HG03575 (cell line): Measurements from ENCODE around the gene ZSWIM8.

Source experiments
- ATAC-seq: cut with Tn5 transposase; IDR thresholded peaks from one replicate; pipeline ENCODE4 v1.9.1; 2021; ENCODE audit not compliant: unreplicated experiment, insufficient number of reproducible peaks, low FRiP score; ENCODE audit errors: extremely low read depth

Gene ZSWIM8

DNA sequence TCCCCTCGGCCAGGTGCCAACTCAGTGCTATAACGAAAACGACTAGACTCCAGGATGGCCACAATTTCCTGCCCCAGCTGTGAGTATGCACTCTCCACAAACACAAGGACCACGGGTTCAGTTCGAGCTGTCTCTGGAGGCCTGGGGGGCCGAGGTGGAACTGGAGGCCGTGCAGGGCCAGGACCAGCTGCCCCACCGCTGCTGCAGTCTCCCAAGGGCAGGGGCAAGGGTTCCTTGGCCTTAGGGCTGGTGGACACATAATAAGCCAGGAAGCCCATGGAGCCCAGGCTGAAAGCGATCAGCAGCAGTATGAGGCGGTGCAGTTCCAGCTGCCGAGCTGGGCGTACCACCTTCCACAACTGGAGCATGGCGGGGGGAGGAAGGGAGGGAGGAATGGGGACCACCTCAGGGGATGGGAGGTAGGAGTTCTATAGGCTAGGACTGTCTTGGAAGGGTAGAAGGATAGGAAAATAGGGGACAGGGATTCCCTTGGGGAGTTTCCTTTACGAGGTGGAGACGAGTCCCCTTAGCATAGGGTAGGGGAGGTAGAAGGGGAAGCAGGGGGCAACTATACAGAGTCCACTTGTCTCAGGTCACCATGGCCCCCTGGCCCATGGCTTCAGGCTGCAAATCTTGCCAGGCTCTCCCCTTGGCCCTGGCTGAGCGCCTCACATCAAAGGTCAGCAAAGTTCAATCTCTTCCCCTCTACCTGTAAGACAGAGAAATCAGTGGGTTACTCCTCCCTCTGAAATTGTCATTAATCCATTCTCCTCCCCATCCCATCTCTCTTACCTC lies 22.8 kb downstream of the ZSWIM8 start:
- ATAC-seq: no peak

DNA sequence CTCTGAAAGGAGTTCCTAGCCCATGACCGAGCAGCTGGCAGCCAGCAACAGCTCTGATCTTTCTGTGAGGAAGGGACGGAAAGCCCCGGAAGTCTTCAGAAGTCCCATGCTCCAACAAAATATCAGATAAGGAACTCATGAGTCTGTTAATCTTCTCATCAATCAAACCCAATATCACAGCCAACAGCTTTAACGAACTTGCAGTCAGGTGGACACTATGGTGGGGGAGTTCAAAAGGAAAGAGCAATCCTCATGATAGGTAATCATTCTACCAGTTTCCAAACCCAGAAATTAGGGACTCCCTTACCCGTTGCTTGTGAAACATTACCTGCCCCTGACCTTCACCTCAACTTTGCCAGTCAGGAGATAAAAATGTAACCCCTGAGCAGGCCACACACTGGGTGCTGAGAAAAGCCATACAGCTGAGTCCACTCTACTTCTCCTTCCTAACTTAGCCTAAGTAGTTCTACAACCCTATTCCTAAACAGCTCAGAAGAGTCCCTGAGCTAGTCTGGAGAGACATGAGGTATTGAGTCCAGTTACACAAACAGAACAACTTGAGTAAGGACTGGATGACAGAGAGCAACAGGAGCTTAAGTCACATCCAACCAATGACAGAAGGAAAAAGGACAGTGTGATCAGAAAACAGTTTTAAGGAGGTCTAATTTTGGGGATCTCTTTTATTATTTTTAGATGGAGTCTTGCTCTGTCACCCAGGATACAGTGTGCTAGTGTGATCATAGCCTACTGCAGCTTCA lies 23.8 kb downstream of the ZSWIM8 start:
- no peak for ATAC-seq

DNA sequence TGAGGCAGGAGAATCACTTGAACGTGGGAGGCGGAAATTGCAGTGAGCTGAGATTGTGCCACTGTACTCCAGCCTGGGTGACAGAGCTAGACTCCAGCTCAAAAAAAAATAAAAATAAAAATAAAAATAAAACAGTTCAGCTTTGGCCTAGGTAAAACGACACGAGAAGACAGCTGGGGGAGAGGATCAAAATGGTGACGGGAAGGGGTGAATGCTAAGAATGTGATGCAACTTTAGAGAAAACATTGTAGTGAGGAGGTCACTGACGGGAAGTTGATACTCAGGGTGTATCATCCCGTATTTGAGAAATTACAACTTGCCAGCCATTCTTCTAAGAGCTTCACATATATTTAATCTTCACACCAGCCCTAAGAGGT lies 24.9 kb downstream of the ZSWIM8 start:
- ATAC-seq: no peak

DNA sequence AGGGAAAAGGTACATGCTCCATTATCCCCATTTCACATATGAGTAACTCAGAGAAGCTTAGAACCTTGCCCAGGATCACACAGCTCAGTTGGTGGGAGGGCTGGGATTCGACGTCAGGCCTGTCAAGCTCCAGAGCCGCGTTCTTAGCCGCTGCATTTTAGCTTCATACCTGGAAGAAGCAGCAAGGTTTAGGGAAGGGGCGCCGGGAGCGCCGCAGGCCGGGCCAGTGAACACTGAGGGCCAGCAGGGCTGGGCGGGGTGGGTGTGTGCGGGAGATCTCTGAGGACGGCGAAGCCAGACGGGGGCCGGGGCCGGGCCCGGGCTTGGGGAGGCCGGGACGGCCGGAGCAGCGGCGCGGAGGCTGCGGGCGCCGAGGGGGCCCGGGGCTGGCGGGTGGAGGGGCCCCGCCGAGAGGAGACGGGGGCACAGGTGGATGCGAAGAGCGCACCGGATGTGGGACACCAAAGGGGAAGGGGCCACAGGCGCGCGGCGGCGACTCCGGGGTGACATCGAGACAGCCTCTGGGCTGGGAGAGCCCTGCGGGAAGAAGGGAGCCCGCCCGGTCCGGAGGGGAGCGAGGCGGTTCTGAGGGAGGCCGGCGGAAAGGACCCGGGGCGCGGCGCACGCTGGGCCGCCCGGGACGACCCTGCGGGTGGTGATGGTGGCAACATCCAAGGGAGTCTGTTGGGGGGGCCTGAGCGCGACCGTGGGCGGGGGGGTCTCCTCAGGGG lies 25.5 kb downstream of the ZSWIM8 start:
- no peak for ATAC-seq

DNA sequence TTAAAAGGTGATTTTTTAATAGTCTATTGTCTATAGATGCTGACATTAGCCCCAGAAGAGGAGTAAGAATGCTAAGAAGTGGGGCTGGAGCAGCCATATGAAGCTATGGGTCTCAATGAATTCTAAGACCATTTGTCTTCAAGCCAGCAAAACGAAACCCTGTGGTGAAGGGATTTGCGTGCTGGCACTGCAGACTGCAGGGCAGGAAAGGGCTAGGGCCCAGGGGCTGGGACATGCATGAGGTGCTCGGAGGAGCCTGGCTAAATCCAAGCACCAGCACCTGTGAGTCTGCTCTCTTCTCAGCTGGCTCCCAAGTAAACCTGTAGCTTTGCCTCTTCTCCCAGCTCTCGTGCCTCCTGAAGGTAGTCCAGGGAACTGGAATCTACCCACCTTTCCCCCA lies 27.3 kb downstream of the ZSWIM8 start:
- no peak for ATAC-seq

DNA sequence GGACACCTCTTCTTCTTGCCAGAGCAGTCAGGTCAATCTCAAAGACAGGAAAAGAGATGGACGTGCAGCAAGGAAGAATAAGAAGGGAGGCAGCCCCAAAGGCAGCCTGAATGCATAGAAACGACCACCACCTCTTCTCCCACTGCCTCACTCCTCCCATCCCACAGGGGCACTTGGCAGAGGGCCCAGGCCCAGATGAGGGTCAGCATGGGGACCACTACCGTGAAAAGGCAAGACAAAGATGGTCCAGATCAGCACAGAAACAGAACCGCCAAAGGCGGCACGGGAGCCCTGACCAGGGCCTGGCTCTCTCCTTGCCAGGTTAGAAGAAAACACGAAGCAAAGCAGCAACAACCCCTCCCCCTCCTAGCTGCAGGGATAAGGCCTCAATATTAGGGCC lies 27.9 kb downstream of the ZSWIM8 start:
- no peak for ATAC-seq

DNA sequence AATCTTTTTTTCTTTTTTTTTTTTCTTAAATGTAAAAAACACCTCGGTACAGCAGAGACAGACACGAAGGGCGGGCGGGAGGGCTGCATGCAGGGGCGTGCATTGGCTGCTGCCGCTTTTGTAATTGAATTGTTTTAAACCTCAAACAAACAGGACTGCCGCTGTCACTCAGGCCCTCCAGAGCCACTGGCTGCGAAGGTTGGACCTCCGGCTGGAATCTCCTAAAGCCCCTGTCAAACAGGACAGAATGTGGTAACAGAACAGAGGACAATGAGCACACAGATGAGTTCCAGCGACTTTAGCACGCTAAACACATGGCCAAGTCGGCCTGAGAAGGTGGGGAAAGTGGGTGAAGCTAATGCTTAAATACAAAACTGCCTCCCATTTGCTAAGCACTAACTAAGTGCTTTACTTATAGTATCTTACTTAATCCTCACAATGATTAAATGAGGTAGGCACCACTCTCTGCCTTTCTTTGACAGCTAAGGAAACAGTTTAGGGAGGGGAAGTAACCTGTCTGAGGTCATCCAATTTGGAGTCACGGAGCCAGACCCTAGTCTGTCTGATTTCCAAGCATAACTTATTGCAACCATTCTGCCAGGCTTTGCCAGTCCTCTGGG lies 29.0 kb downstream of the ZSWIM8 start:
- no peak for ATAC-seq

DNA sequence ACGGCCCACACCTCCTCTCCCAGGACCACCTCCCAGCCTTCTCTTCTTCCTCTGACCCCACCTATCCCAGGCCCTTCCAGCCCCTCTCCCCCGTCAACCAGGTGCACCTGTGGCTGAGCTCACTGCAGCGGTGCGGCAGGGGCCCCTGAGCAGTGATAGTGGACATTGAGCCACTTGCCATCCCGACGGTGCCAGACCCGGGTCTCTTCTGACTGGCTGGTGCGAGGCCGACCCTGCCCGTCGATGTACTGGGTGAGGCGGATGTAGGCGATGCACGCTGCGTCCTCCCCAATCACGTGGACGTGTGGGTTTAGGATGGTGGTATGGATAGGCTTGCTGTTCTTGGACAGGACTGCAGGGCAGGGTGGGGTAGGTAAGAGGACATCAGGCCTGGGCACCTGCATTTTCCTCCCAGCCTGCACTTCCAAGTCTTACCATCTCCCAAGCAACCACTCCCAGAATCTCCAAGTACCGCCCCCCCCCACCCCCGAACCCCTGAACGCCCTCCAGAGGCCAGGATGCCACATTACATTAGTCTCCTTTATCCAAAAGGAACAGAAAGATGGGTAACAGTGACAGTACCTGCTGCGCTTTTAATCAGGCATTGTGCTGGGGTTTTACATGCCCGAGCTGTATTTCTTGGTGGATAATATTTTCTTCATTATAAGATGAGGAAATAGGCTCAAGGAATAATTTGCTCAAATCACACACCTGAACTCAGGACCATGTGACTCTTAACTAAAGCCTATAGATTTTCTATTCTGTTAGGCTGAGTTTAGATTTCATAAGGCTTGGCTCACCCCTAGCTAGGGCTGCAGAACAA lies 29.7 kb downstream of the ZSWIM8 start:
- no peak for ATAC-seq

DNA sequence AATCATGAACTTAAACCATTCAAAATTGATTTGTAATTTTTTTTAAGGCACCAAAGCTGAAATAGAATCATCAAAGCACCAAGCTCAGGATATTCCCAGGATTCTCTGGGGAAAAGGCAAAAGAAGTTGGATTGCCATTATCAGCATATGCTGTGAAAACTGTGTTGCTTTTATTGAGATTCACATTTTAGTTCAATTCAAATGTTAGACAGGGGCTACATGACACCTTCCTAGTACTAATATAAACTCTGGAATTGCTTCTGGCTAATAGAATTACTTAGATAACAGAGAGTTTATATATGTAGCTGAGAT lies 30.3 kb downstream of the ZSWIM8 start:
- ATAC-seq: no peak

DNA sequence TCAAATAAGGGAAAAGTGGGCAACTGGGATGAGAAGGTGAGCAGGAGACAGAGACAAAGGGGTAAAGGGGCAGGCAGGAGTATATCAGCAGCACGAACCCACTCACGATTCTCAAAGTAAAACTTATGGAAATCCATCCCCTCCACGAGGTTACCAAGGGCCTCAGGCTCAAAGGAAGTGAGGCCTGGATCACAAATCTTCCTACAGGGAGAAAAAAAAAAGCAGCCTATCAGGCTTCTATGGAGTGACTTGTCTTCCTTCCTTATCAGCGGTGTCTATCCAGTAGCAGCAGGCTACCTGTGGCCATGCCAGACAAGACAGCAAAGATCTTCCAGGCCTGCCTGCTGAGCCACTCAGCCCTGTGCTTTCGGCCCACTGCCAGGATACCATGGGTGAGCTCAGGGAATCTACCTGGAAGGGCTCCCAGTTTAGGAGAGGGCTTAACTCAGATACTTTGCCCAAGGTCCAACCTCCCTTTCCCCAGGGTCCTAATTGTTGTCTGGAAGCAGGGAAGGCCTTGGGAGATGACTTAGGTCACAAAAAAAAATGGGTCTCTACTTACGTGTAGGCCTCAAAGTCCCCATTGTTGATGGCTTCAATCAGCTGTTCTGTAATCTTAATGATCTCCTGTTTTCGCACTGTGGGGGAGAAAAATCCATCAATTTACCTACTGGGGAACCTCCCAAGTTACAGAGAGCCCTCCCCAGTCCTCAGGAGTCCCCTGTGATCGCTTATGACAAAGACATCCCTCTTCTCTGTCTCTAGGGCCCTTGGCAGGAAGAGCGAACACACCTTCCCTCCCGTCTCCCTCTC lies 31.7 kb downstream of the ZSWIM8 start:
- no peak for ATAC-seq

DNA sequence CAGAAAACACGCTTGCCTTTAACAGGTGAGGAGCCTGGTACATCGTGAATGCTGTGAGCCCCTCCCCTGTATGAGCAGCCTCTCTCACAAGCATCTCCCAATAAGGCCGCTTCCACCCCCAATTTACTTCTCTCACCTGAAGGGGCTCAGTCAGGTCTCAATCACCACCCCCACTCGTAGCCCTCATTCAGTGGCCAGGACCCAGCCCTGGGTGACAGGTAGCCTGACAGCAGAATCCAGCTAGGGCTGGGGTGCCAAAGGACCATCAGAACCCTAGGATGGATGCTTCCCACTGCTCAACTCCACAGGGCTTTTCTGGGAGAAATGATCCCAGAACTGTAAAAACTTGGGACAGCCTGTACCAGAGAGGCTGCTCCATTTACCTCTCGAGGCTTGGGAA lies 32.4 kb downstream of the ZSWIM8 start:
- no peak for ATAC-seq

DNA sequence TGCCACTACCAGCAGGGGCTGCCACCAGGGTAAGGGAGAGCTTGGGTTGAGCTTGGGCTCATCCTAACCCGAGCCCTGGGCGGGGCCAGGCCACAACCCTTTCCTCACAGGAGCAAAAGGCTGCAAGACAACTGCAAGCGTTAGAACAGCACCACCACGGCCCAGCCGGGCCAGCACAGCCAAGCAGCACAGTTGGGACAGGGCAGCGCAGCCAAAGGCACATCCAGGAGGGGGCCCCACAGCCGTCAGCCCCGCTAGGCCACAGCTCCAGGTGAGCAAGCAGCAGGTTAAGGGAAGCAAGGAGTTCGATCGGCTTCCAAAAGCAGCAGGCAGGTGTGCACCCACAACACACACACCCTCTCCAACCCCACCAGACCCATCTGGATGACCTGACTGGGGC lies 33.0 kb downstream of the ZSWIM8 start:
- no peak for ATAC-seq

DNA sequence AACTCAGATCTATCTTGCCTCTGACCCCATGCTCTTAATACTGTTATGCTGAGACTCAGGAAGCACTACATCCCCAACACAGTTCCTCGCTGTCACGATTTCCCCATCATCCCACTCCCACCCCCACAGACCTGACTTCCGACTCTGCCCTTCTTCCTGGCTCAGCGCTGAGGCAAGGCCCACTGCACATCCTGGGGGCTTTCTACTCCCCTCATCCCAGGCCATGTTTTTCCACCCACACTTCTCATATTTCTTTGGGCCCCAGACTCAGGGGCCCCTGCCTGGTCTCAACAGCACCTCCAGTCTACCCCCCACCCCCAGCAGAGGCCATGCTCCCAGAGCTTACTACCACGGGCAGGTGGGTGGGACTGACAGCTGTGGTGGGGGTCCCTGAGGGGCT lies 33.7 kb downstream of the ZSWIM8 start:
- ATAC-seq: no peak

DNA sequence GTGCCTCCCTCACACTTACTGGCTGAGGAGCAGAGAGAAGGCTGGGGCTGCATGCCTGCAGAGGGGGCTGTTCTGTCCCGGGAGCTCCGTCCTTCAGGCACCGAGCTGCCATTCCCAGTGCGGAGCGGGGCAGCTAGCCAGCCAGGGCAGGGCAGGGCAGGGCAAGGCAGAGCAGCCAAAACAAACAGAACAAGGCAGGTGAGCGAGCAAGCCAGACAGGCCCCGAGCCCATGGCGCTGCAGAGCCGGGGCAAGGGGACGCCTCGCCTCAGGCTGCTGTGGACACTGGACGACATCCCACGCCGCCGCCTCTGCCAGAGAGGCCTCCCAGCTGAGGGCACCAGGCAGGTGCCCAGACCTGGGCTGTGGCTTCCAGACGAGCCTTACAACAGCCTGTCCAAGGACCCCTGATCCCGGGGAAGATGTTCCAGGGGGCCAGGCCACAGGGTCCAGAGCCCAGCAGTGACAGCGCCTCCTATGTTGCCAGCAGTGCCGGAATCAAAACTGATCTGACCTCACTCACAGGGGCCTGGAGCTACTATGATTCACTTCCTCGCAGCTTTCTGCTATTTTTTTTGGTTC lies 34.2 kb downstream of the ZSWIM8 start:
- no peak for ATAC-seq

DNA sequence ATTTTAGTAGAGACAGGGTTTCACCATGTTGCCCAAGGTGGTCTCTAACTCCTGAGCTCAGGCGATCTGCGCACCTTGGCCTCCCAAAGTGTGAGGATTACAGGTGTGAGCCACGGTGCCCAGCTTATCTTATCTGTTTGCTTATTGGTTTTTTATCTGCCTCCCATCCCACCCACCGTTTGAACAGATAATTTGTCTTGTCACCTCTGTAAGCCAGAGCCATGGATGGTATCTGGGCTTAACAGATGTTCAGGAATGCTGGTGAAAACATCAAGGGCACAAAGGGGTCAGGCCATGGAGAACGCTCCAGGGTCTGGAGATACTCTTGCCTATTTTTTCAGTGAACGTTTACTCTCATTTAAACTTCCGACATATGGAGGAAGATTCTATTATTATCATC lies 38.0 kb downstream of the ZSWIM8 start:
- ATAC-seq: no peak

DNA sequence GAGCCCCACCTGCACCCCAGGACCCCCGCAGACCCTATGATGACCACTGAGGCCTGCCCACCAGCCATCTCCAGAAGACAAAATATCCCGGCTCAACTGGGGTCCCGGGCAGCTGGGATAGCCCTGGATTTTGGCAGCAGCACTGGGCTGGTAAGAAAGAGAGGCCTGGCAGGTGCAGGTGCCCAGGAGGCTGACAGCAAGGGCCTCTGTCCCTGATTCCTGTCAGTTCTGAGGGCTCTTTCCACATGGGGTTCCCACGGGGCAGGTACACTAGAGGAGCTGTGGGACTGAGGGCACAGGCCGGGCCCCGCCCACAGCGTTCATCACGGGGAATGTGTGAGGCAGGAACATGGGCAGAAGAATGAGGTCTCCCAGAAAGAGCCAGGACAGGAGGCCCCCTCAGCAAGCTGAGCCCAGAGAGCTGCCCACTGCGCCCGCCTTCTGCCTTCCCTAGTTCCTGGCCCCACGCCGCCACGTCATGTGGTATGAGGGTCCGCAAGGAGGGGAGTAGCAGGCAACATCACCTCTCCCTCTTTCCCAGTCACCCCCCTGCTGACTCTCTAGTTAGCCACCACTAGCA lies 38.8 kb downstream of the ZSWIM8 start:
- no peak for ATAC-seq

DNA sequence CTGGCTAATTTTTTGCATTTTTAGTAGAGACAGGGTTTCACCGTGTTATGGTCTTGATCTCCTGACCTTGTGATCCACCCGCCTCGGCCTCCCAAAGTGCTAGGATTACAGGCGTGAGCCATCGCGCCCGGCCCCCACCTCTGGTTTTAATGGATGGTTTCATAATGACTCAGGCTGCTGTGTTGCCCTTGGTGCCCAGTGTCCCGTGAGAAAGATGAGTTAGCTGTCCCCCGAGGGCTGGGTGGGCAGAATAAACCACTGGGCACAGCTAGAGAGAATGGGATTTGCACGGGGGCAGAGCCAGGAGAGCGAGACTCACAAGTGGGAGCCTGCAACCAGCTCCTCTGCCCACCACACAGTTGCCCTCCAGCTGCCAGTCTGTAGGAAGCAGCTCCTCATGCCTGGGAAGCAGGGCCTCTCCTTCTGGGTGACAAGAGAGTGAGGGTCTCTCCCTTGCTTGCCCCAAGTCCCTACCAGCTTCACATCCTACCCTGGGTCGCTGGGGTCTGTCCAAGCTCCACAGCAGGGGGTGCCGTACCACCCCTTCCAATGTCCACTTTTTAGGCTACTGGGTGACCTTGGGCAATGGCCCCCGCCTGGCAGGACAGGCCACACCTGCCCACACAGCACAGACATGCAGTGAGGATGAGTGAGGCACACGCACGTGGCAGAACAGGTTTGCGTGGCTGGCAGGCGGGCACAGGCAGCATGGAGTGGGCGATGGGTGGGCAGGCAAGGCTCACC lies 42.1 kb downstream of the ZSWIM8 start:
- no peak for ATAC-seq
